GM19023 (cell line): ENCODE data around the gene ABCG2.
"Not testable (repeated sequence)": the region's sequence is repeated elsewhere in the genome, so short reads cannot be mapped to it uniquely, and the experiment has no call there.

Experiments
- ATAC-seq: cut with Tn5 transposase; IDR thresholded peaks from one replicate; pipeline ENCODE4 v1.9.1; 2021; ENCODE audit warnings: mild to moderate bottlenecking, moderate library complexity; ENCODE audit not compliant: unreplicated experiment

The ABCG2 gene

GRCh38 chr4:88119943-88120342 lies 38.5 kb downstream of the ABCG2 start:
- no peak for ATAC-seq

DNA sequence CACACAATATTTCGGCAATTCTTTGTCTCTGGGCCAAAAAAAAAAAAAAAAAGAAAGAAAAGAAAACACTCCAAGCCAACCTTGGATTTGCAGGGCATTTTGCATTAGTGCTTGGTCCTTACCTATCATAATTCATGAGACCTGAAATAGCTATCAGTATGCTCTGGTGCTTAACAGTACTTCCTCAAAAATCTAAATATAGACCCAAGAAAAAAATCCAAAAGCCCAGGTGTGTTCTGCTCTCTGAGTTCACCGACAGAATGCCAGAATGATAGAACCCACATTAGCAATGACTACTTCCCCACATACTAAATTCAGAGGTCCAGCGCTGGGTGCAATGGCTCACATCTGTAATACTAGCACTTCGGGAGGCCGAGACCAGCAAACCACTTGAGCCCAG lies 42.9 kb downstream of the ABCG2 start:
- ATAC-seq: no peak

- ATAC-seq: no peak
Observed at GRCh38 chr4:88112856-88113255, 45.6 kb downstream of the ABCG2 start.

- ATAC-seq: no peak
Observed at GRCh38 chr4:88110826-88111225, 47.6 kb downstream of the ABCG2 start.

GRCh38 chr4:88109123-88109881 lies 49.1 kb downstream of the ABCG2 start:
- no peak for ATAC-seq

DNA sequence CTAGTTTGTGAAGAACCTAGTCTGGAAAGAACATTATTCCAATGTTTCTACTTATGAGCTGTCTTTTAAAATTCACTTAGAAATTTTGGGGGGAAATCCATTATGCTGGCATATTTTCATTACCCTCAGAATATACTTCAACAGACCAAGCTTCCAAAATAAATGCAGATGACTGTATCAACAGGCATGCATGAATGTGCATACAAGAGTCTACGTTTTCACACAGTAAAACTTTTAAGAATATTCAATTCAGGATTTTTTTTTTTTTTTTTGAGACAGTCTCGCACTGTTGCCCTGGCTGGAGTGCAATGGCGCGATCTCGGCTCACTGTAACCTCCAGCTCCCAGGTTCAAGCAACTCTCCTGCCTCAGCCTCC lies 49.7 kb downstream of the ABCG2 start:
- no peak for ATAC-seq

GRCh38 chr4:88108108-88108465 lies 50.4 kb downstream of the ABCG2 start:
- ATAC-seq: not testable (repeated sequence)

- ATAC-seq: no peak
Observed at GRCh38 chr4:88107406-88108107, 50.9 kb downstream of the ABCG2 start.

DNA sequence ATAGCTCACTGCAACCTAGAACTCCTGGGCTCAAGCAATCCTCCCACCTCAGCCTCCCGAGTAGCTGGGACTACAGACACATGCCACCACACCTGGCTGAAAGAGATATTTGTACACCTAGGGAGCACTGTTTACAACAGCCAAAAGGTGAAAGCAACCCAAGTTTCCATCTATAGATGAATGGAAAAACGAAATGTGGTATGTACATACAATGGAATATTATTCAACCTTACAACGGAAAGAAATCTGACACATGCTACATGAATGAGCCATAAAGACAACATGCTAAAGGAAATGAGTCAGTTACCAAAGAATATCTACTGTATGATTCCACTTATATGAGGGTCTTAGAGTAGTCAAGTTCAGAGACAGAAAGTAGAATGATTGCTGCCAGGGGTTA lies 52.2 kb downstream of the ABCG2 start:
- no peak for ATAC-seq

DNA sequence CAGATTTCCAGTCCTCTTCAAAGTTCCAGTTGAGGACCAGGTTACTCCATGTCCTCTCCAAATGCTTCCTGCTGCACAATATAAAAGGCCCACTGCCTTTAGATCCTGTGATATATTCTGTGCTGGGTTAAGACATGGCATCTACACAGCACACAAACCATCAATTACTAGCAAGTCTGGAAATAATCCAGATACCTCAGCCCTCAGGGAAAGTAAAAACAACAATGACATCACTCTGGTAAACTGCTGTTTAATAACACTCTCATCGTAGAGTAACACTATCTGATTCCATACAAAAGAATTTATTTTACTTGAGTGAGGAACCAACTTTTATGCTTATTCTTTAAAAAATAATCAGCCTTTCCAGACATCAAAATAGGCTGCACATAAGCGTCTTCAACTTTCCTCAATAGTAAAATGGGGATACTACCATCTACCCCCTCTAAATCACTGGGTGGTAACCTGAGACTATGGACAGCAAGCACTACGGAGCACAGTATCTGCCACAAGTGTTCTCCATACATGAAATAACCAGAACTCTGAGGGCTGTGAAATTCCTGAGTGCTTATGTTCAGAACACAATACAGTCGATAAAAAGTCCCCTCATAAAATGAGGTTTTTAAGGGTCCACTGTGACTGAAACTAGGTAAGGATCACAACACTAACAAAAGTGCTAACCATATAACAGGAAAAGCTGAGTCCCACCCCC lies 53.4 kb downstream of the ABCG2 start:
- no peak for ATAC-seq

GRCh38 chr4:88102026-88102425 lies 56.4 kb downstream of the ABCG2 start:
- ATAC-seq: no peak

GRCh38 chr4:88101165-88101564 lies 57.3 kb downstream of the ABCG2 start:
- no peak for ATAC-seq

DNA sequence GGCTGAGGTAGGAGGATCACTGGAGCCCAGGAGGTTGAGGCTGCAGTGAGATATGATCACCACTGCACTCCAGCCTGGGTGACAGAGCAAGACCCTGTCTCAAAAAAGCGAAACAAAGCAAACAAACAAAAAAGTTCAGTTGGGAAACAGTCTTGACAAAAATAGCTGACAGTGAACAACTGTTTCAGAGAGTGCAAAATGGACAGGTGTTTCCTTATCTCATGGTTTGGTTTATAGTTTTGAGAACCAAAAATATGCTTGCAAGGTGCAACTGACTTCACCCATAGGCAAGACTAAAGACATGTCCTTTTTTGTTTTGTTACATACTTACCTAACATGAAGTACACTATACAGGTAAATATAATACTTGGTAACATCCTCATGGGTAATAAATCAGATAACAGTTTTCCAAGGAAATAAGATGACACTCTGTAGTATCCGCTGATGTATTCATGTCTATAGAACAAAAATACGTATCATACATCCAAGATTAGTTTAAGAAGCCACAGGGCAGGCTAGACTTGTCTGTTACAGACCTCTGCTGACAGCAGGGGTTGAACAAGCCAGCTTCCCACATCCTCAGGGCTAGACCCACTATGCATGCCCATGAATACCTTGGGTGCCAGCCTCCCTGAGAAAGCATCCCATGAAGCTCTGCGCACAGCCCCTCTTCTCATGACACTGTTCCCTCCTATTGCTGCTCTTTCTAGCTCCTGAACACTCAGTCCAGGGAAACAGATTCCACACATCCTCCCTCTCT lies 59.3 kb downstream of the ABCG2 start:
- ATAC-seq: no peak

DNA sequence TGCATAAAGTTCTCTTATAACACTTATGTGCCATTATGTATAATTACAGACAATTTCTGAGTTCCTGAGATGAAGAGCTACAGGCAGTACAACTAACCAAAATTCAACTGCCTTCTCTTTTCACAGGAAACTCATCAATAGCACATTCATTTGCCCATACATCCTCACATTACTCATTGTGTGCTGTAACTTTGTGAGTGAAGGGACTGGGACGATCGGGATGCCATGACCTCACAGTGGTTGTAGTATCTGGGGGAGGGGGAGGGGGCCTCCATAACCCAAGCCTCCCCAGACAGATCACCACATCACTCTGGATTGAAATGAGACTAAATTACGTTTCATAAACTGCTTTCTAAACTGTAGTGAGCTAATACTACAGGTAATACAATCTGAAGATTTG lies 60.7 kb downstream of the ABCG2 start:
- ATAC-seq: no peak

GRCh38 chr4:88097301-88097700 lies 61.1 kb downstream of the ABCG2 start:
- no peak for ATAC-seq

DNA sequence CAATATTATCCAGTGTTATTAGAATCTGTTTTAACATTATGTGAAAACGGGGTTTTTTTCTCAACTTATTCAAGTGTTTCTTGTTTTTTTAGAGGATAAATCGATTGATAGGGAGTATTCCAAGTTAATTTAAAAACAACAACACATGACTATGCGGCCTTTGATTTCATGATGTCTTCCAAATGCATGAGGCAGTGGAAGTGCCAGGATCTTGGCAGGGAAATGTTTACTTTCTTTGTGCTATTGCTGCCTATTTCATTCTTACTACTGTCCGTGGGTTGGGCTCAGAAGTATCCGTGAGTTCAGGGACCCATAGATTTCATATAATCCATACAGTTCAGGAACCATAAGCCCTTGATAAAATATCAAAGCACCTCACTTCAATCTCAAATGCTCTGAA lies 64.6 kb downstream of the ABCG2 start:
- ATAC-seq: no peak

- no peak for ATAC-seq
Observed at GRCh38 chr4:88091378-88091777, 67.1 kb downstream of the ABCG2 start.

GRCh38 chr4:88090898-88091297 lies 67.5 kb downstream of the ABCG2 start:
- ATAC-seq: no peak

- no peak for ATAC-seq
Observed at GRCh38 chr4:88087004-88087403, 71.4 kb downstream of the ABCG2 start.

- ATAC-seq: no peak
Observed at GRCh38 chr4:88080626-88081025, 77.8 kb downstream of the ABCG2 start.

DNA sequence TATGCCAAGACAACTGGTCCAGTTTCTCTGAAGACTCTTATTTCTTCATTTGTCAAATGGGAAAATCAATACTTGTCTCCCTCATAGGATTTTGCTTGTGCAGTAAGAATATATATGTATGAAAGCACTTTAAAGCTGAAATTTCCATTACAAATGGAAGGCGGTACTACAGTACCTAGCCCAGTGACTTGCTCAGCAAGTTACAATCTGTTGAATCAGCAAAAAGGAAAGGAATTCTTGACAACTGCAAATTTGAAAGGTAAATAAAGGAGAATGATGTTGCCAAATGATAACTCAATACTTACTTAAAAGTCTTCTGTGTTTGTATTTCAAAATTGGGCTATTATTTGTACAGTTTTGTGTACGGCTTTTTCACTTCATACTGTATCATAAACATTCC lies 79.9 kb downstream of the ABCG2 start:
- no peak for ATAC-seq
